CD14-positive monocyte (primary cell): ENCODE measurements around the gene DDX10. TPM values are rescaled to one million over a fixed set of nuclear protein-coding genes. Genes with fewer than 3 reads are reported as not detected.

ENCODE experiments used
- DNase-seq, 3 donors: peaks; one replicate each; pipeline ENCODE4 v3.0.0-alpha.2; 2011 to 2022
- H2AFZ ChIP-seq: 2 replicates; pipeline ENCODE4 v1.6.0; 2012; ENCODE audit warnings: mild to moderate bottlenecking, low read depth, low read length, inconsistent platforms; ENCODE audit not compliant: insufficient read depth, poor library complexity, severe bottlenecking
- H3K27ac ChIP-seq, 2 donors: 1 replicate in 1 of 2; 2 replicates in 1 of 2; pipeline ENCODE4 v1.5.1; 2012 to 2013; ENCODE audit warnings: low read length in 2 of 2, control low read depth in 1 of 2, inconsistent platforms in 1 of 2, low read depth in 1 of 2, mild to moderate bottlenecking in 1 of 2
- H3K27me3 ChIP-seq, 2 donors: one replicate each; pipeline versions ENCODE4 v1.6.0 to v1.6.1; 2011 to 2013; ENCODE audit warnings: low read length in 2 of 2; ENCODE audit not compliant: control insufficient read depth in 2 of 2, insufficient read depth in 2 of 2
- H3K36me3 ChIP-seq, 2 donors: replicated peaks in 1 of 2; 1 replicate in 1 of 2; 2 replicates in 1 of 2; pipeline versions ENCODE4 v1.5.1 to v1.6.1; 2012 to 2013; ENCODE audit warnings: low read length in 2 of 2, control low read depth in 1 of 2, inconsistent platforms in 1 of 2, mild to moderate bottlenecking in 1 of 2; ENCODE audit not compliant: insufficient read depth in 2 of 2, control insufficient read depth in 1 of 2
- H3K4me1 ChIP-seq, 2 donors: 1 replicate in 1 of 2; 2 replicates in 1 of 2; pipeline versions ENCODE4 v1.5.1 to v1.6.1; 2012 to 2013; ENCODE audit warnings: low read length in 2 of 2, control low read depth in 1 of 2, inconsistent platforms in 1 of 2, mild to moderate bottlenecking in 1 of 2, moderate library complexity in 1 of 2; ENCODE audit not compliant: insufficient read depth in 2 of 2, control insufficient read depth in 1 of 2
- H3K4me2 ChIP-seq: replicated peaks from 2 replicates; pipeline ENCODE3; 2012; ENCODE audit warnings: low read length, moderate library complexity, mild to moderate bottlenecking; ENCODE audit not compliant: poor library complexity, severe bottlenecking; ENCODE audit errors: extremely low read depth
- H3K4me3 ChIP-seq, 3 experiments: fragments of 200-600 bp in 1 of 3; sonication (generic) in 1 of 3; replicated peaks in 1 of 3; 1 replicate in 2 of 3; 2 replicates in 1 of 3; pipeline ENCODE4 v1.5.1; 2011 to 2013; ENCODE audit warnings: low read length in 3 of 3, mild to moderate bottlenecking in 3 of 3, control low read depth in 2 of 3, low read depth in 2 of 3, inconsistent platforms in 1 of 3, moderate library complexity in 1 of 3
- H3K79me2 ChIP-seq: 2 replicates; pipeline ENCODE4 v1.6.0; 2012; ENCODE audit warnings: mild to moderate bottlenecking, control low read depth, inconsistent platforms, low read length, moderate library complexity; ENCODE audit not compliant: insufficient read depth
- H3K9ac ChIP-seq: 2 replicates; pipeline ENCODE4 v1.6.0; 2017; ENCODE audit warnings: low read length, mild to moderate bottlenecking; ENCODE audit not compliant: insufficient read depth, poor library complexity, severe bottlenecking
- H3K9me3 ChIP-seq, 2 donors: replicated peaks in 1 of 2; 1 replicate in 1 of 2; 2 replicates in 1 of 2; pipeline versions ENCODE4 v1.5.1 to v1.6.1; 2012 to 2013; ENCODE audit warnings: low read length in 2 of 2, control low read depth in 1 of 2; ENCODE audit not compliant: control insufficient read depth in 1 of 2, insufficient read depth in 1 of 2
- H4K20me1 ChIP-seq: 2 replicates; pipeline ENCODE4 v1.6.0; 2012; ENCODE audit warnings: mild to moderate bottlenecking, low read length, control low read depth, moderate library complexity; ENCODE audit not compliant: insufficient read depth
- H3K27ac Mint-ChIP-seq, 7 donors: one replicate each; pipeline ENCODE4 v1.8.0; 2020; ENCODE audit warnings: mild to moderate bottlenecking in 7 of 7, mixed read lengths in 7 of 7, moderate library complexity in 6 of 7, inconsistent platforms in 2 of 7
- H3K27me3 Mint-ChIP-seq, 3 donors: one replicate each; pipeline ENCODE4 v1.8.0; 2021 to 2022; ENCODE audit warnings: low read depth in 3 of 3, mild to moderate bottlenecking in 3 of 3, mixed read lengths in 3 of 3, moderate library complexity in 3 of 3, inconsistent platforms in 1 of 3
- H3K36me3 Mint-ChIP-seq, 2 donors: one replicate each; pipeline ENCODE4 v1.8.0; 2020; ENCODE audit warnings: mixed read lengths in 2 of 2, inconsistent platforms in 1 of 2, mild to moderate bottlenecking in 1 of 2
- H3K4me1 Mint-ChIP-seq: one replicate; pipeline ENCODE4 v1.8.0; 2020; ENCODE audit warnings: mild to moderate bottlenecking, mixed read lengths
- H3K4me3 Mint-ChIP-seq, 2 donors: one replicate each; pipeline ENCODE4 v1.8.0; 2020; ENCODE audit warnings: mild to moderate bottlenecking in 2 of 2, mixed read lengths in 2 of 2, moderate library complexity in 1 of 2
- H3K9me3 Mint-ChIP-seq, 7 donors: one replicate each; pipeline ENCODE4 v1.8.0; 2020 to 2022; ENCODE audit warnings: mixed read lengths in 7 of 7, mild to moderate bottlenecking in 6 of 7, moderate library complexity in 6 of 7, inconsistent platforms in 2 of 7
- WGBS: methylation state at CpG from one replicate; pipeline ENCODE4 v1.1.5; 2013; ENCODE audit warnings: missing lambda C conversion rate; ENCODE audit not compliant: insufficient coverage; 5-methylcytosine and 5-hydroxymethylcytosine counted together
- intact Hi-C, 2 donors: fragments of 100-400 bp; cut with micrococcal nuclease; formaldehyde crosslinking; loops; one replicate each; pipeline versions ENCODE4 v1.15.0 to v1.15.1; 2023
- polyA plus RNA-seq, 3 donors: library from polyadenylated mRNA; depleted of rRNA in 1 of 3; unstranded in 2 of 3; stranded (reverse) in 1 of 3; fragments of 300-500 nt in 2 of 3; fragments of >200 nt in 1 of 3; fragmentation: Illumina TruSeq in 2 of 3; gene quantifications; 1 replicate in 2 of 3; 2 replicates in 1 of 3; pipeline ENCODE4 v1.2.3, GENCODE V29; 2012 to 2021
- TF ChIP-seq, protein P1 (sequence below): fragments of 200-600 bp; IDR thresholded peaks from one replicate; pipeline ENCODE4 v1.8.0; 2022; ENCODE audit warnings: antibody characterized with exemption, mild to moderate bottlenecking

The DDX10 gene
- polyA plus RNA-seq, 3 donors = 5.0 to 6.3 (median 5.3) TPM

DNA sequence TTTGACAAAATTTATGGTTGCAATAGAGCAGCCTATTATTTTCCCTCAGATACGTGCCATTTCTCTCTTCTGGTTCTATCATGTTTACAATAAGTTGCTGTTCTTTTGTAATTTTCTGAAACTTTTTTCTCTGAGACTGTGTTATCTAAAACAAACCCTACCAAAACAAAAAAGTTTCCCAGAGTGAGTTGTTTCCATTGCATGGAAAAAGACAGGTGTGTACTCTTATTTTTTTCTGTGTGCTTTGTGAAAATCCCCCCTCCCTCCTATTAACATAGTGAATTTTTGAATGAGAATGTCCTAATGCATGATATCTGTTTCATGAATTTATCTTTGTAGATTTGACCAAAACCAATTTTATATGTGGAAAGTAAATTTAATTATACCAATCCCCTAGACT lies 137.6 kb downstream of the DDX10 start:
- Mint-ChIP-seq H3K4me3 (no peak overlapping the region), H3K4me1 (peaks cover 7% of the 10 kb centered on the region), H3K27ac (no peak overlapping the region), H3K27me3 (peaks cover 0 to 2% (median 0%) of the 10 kb centered on the region in 3 donors), H3K36me3 (no peaks in the 10 kb centered on the region), H3K9me3 (peaks cover 0 to 1% (median 0%) of the 10 kb centered on the region in 7 donors)
- no peak for DNase-seq
- Histone ChIP-seq H3K9ac (no peak overlapping the region), H3K9me3 (no peaks in the 10 kb centered on the region), H2AFZ (no peak overlapping the region), H3K4me1 (no peaks in the 10 kb centered on the region), H3K79me2 (no peaks in the 10 kb centered on the region), H3K4me3 (no peak overlapping the region), H3K27ac (no peak overlapping the region), H4K20me1 (no peaks in the 10 kb centered on the region), H3K36me3 (no peaks in the 10 kb centered on the region), H3K27me3 (no peaks in the 10 kb centered on the region), H3K4me2 (no peak overlapping the region)
- WGBS = no CpG with 5 or more reads among the region's 1 CpG
- intact Hi-C loops = no loop called here
- TF ChIP-seq, protein P1, sequence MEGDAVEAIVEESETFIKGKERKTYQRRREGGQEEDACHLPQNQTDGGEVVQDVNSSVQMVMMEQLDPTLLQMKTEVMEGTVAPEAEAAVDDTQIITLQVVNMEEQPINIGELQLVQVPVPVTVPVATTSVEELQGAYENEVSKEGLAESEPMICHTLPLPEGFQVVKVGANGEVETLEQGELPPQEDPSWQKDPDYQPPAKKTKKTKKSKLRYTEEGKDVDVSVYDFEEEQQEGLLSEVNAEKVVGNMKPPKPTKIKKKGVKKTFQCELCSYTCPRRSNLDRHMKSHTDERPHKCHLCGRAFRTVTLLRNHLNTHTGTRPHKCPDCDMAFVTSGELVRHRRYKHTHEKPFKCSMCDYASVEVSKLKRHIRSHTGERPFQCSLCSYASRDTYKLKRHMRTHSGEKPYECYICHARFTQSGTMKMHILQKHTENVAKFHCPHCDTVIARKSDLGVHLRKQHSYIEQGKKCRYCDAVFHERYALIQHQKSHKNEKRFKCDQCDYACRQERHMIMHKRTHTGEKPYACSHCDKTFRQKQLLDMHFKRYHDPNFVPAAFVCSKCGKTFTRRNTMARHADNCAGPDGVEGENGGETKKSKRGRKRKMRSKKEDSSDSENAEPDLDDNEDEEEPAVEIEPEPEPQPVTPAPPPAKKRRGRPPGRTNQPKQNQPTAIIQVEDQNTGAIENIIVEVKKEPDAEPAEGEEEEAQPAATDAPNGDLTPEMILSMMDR = no peak

GRCh38 chr11:108803776-108804175 lies 138.9 kb downstream of the DDX10 start:
- Mint-ChIP-seq H3K4me3 (no peak overlapping the region), H3K27me3 (peaks cover 0 to 2% (median 0%) of the 10 kb centered on the region in 3 donors), H3K4me1 (peaks cover 7% of the 10 kb centered on the region), H3K36me3 (no peaks in the 10 kb centered on the region), H3K27ac (no peak overlapping the region), H3K9me3 (peaks cover 0 to 1% (median 0%) of the 10 kb centered on the region in 7 donors)
- no CpG with 5 or more reads among the region's 1 CpG for WGBS
- intact Hi-C loops = no loop called here
- H3K27me3 ChIP-seq = no peaks in the 10 kb centered on the region
- H3K79me2 ChIP-seq = no peaks in the 10 kb centered on the region
- H3K4me3 ChIP-seq = no peak overlapping the region
- no peak overlapping the region for H3K4me2 ChIP-seq
- H3K9ac ChIP-seq = no peak overlapping the region
- no peak overlapping the region for H2AFZ ChIP-seq
- TF ChIP-seq, protein P1 = no peak
- H3K4me1 ChIP-seq = no peaks in the 10 kb centered on the region
- H3K36me3 ChIP-seq = no peaks in the 10 kb centered on the region
- no peak for DNase-seq
- H3K9me3 ChIP-seq = no peaks in the 10 kb centered on the region
- H4K20me1 ChIP-seq = no peaks in the 10 kb centered on the region
- no peak overlapping the region for H3K27ac ChIP-seq
